ENCODE measurements around the gene SLC15A1.

The SLC15A1 gene

DNA sequence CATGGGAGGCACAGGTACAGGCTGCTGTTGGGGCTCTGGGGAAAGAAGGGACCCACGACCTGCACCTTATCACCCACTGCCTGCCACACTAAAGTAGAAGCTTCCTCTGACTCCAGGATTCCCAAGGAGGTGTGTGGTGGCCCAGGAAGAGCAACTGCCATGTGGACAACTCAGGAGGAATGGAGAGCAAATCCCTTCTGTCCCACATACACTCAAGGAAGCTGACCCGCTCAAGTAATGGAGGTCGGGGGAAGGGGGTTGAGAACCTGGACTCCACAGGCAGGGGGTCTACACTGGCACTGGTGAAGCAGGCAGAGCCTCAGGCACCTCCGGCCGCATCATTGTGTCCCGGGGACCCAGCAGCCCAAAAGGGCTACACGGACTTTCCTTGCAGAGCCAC is 29.4 kb upstream of the SLC15A1 start:
- H2AFZ ChIP-seq (ENCODE audit: insufficient read depth, low read length, poor library complexity) = no peak overlapping the region

DNA sequence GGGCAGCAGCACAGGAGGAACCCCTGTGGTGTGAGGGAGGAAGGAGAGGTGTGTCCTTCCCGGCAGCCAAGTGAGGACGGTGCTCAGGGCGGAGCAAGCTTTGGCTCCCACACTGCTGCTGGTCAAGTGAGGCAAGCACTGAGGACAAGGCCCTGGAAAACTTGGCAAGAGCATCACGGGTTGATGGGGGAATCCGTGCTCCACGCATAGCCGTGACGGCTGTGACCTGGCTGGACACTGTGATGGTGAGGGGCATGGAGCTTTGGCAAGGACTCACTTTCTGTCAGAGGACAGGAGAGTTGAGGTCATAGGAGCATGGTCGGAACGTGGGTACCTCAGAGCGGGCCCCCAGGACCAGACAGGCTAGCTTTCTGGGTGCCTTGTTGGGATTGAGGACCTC is 29.0 kb upstream of the SLC15A1 start:
- H2AK5ac ChIP-seq (ENCODE audit: low read length) = no peak overlapping the region
- no peak overlapping the region for H3K14ac ChIP-seq (ENCODE audit: low read length)
- H3K9ac ChIP-seq (ENCODE audit: low read length) = no peak overlapping the region
- no peak overlapping the region for H3K27ac ChIP-seq (ENCODE audit: low read depth, low read length)
- no peak overlapping the region for H4K8ac ChIP-seq (ENCODE audit: low read depth, low read length)
- no peak overlapping the region for H4K91ac ChIP-seq (ENCODE audit: low read depth, low read length)
- H3K27me3 ChIP-seq (ENCODE audit: insufficient read depth, low read length) = no peaks in the 10 kb centered on the region
- H2BK120ac ChIP-seq (ENCODE audit: insufficient read depth, low read length, poor library complexity) = no peak overlapping the region
- no peak overlapping the region for H3K23ac ChIP-seq (ENCODE audit: low read length)
- no peak overlapping the region for H2BK5ac ChIP-seq (ENCODE audit: low read depth, low read length, poor library complexity)
- H3K4me2 ChIP-seq (ENCODE audit: low read length) = no peak overlapping the region
- H3K4ac ChIP-seq (ENCODE audit: low read depth, low read length) = no peak overlapping the region
- no peak overlapping the region for H2BK12ac ChIP-seq (ENCODE audit: low read length)
- H3K9me3 ChIP-seq (ENCODE audit: insufficient read depth, low read depth, low read length) = peaks cover 2% of the 10 kb centered on the region
- no peak overlapping the region for H2AFZ ChIP-seq (ENCODE audit: insufficient read depth, low read length, poor library complexity)
- no CpG with 5 or more reads among the region's 11 CpGs for WGBS (ENCODE audit: extremely low coverage, insufficient coverage, insufficient read length)
- no peaks in the 10 kb centered on the region for H3K4me1 ChIP-seq (ENCODE audit: control insufficient read depth in 1 of 2, insufficient read depth in 2 of 2, low read length in 2 of 2)
- H3K4me3 ChIP-seq (ENCODE audit: low read depth, low read length) = no peak overlapping the region
- H3K36me3 ChIP-seq (ENCODE audit: control insufficient read depth in 1 of 2, insufficient read depth in 2 of 2, low read length in 2 of 2) = no peaks in the 10 kb centered on the region
- DNase-seq = no peak
- no peak overlapping the region for H4K12ac ChIP-seq (ENCODE audit: low read depth, low read length)
- no peak overlapping the region for H3K18ac ChIP-seq (ENCODE audit: low read length)
- H3K79me2 ChIP-seq (ENCODE audit: control insufficient read depth, insufficient read depth, low read length, poor library complexity) = peaks cover 2% of the 10 kb centered on the region
- no peaks in the 10 kb centered on the region for H3K79me1 ChIP-seq (ENCODE audit: low read length)

More for the DNA sequence above, 29.4 kb upstream of the SLC15A1 start:
- no CpG with 5 or more reads among the region's 7 CpGs for WGBS (ENCODE audit: extremely low coverage, insufficient coverage, insufficient read length)
- Histone ChIP-seq H3K9ac (ENCODE audit: low read length) (no peak overlapping the region), H3K18ac (ENCODE audit: low read length) (no peak overlapping the region), H3K4me2 (ENCODE audit: low read length) (no peak overlapping the region), H3K23ac (ENCODE audit: low read length) (no peak overlapping the region), H3K27me3 (ENCODE audit: insufficient read depth, low read length) (no peaks in the 10 kb centered on the region), H3K4ac (ENCODE audit: low read depth, low read length) (no peak overlapping the region), H3K36me3 (ENCODE audit: control insufficient read depth in 1 of 2, insufficient read depth in 2 of 2, low read length in 2 of 2) (no peaks in the 10 kb centered on the region), H3K79me1 (ENCODE audit: low read length) (no peaks in the 10 kb centered on the region), H2BK120ac (ENCODE audit: insufficient read depth, low read length, poor library complexity) (no peak overlapping the region), H3K27ac (ENCODE audit: low read depth, low read length) (no peak overlapping the region), H4K12ac (ENCODE audit: low read depth, low read length) (no peak overlapping the region), H3K79me2 (ENCODE audit: control insufficient read depth, insufficient read depth, low read length, poor library complexity) (peaks cover 2% of the 10 kb centered on the region), H3K9me3 (ENCODE audit: insufficient read depth, low read depth, low read length) (peaks cover 2% of the 10 kb centered on the region), H3K4me1 (ENCODE audit: control insufficient read depth in 1 of 2, insufficient read depth in 2 of 2, low read length in 2 of 2) (no peaks in the 10 kb centered on the region), H2BK12ac (ENCODE audit: low read length) (no peak overlapping the region), H2AK5ac (ENCODE audit: low read length) (no peak overlapping the region), H4K8ac (ENCODE audit: low read depth, low read length) (no peak overlapping the region), H4K91ac (ENCODE audit: low read depth, low read length) (no peak overlapping the region), H2BK5ac (ENCODE audit: low read depth, low read length, poor library complexity) (no peak overlapping the region), H3K14ac (ENCODE audit: low read length) (no peak overlapping the region), H3K4me3 (ENCODE audit: low read depth, low read length) (no peak overlapping the region)
- no peak for DNase-seq

DNA sequence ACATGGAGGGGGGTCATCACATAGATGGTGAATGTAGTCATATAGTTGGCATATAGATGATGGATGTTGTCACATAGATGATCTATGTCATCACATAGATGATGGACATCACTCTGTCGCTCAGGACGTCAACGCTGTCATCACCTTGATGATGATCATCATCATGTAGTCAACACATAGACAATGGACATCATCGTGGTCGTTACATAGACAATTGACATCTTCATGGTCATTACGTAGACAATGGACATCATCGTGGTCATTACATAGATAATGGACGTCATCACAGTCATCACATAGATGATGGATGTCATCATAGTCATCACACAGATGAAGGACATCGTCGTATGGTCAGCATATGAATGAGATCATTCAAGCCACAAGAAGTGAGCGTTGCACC is 28.6 kb upstream of the SLC15A1 start:
- H3K14ac ChIP-seq (ENCODE audit: low read length) = no peak overlapping the region
- peaks cover 2% of the 10 kb centered on the region for H3K79me2 ChIP-seq (ENCODE audit: control insufficient read depth, insufficient read depth, low read length, poor library complexity)
- H2BK12ac ChIP-seq (ENCODE audit: low read length) = no peak overlapping the region
- H3K4ac ChIP-seq (ENCODE audit: low read depth, low read length) = no peak overlapping the region
- peaks cover 0 to 3% of the 10 kb centered on the region in 2 experiments for H3K4me1 ChIP-seq (ENCODE audit: control insufficient read depth in 1 of 2, insufficient read depth in 2 of 2, low read length in 2 of 2)
- WGBS (ENCODE audit: extremely low coverage, insufficient coverage, insufficient read length) = no CpG with 5 or more reads among the region's 11 CpGs
- H4K8ac ChIP-seq (ENCODE audit: low read depth, low read length) = no peak overlapping the region
- H3K4me3 ChIP-seq (ENCODE audit: low read depth, low read length) = no peak overlapping the region
- H3K27me3 ChIP-seq (ENCODE audit: insufficient read depth, low read length) = no peaks in the 10 kb centered on the region
- H2AFZ ChIP-seq (ENCODE audit: insufficient read depth, low read length, poor library complexity) = no peak overlapping the region
- no peak overlapping the region for H3K4me2 ChIP-seq (ENCODE audit: low read length)
- H3K36me3 ChIP-seq (ENCODE audit: control insufficient read depth in 1 of 2, insufficient read depth in 2 of 2, low read length in 2 of 2) = no peaks in the 10 kb centered on the region
- no peak overlapping the region for H4K91ac ChIP-seq (ENCODE audit: low read depth, low read length)
- peaks cover 2% of the 10 kb centered on the region for H3K9me3 ChIP-seq (ENCODE audit: insufficient read depth, low read depth, low read length)
- H2BK5ac ChIP-seq (ENCODE audit: low read depth, low read length, poor library complexity) = no peak overlapping the region
- no peak overlapping the region for H4K12ac ChIP-seq (ENCODE audit: low read depth, low read length)
- DNase-seq = no peak
- H2AK5ac ChIP-seq (ENCODE audit: low read length) = no peak overlapping the region
- H3K18ac ChIP-seq (ENCODE audit: low read length) = no peak overlapping the region
- H3K23ac ChIP-seq (ENCODE audit: low read length) = no peak overlapping the region
- H3K9ac ChIP-seq (ENCODE audit: low read length) = no peak overlapping the region
- no peak overlapping the region for H2BK120ac ChIP-seq (ENCODE audit: insufficient read depth, low read length, poor library complexity)
- H3K27ac ChIP-seq (ENCODE audit: low read depth, low read length) = no peak overlapping the region
- H3K79me1 ChIP-seq (ENCODE audit: low read length) = no peaks in the 10 kb centered on the region

DNA sequence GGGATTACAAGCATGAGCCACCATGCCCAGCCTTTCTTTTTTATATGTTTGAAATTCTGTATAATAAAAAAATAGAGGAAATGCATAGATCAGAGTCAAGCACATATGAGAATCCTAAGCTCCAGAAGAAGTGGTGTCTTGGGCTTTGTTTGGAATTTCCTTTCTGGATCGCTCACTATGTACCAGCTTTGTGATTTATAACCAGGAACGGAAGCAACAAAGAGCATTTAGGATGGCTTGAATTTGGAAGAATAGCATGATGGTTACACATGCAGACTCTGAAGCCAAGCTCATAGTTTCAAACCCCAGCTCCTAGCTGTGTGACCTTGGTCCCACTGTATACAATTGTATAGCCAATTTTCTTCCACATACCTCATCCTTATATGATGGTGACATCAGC is 28.0 kb upstream of the SLC15A1 start:
- DNase-seq = no peak
- Histone ChIP-seq H3K27me3 (ENCODE audit: insufficient read depth, low read length) (no peaks in the 10 kb centered on the region), H3K4ac (ENCODE audit: low read depth, low read length) (no peak overlapping the region), H3K9ac (ENCODE audit: low read length) (no peak overlapping the region), H3K79me2 (ENCODE audit: control insufficient read depth, insufficient read depth, low read length, poor library complexity) (peaks cover 2% of the 10 kb centered on the region), H3K27ac (ENCODE audit: low read depth, low read length) (no peak overlapping the region), H3K23ac (ENCODE audit: low read length) (no peak overlapping the region), H3K79me1 (ENCODE audit: low read length) (no peaks in the 10 kb centered on the region), H3K14ac (ENCODE audit: low read length) (no peak overlapping the region), H4K8ac (ENCODE audit: low read depth, low read length) (no peak overlapping the region), H3K4me3 (ENCODE audit: low read depth, low read length) (no peak overlapping the region), H4K12ac (ENCODE audit: low read depth, low read length) (no peak overlapping the region), H3K4me1 (ENCODE audit: control insufficient read depth in 1 of 2, insufficient read depth in 2 of 2, low read length in 2 of 2) (peaks cover 4 to 6% of the 10 kb centered on the region in 2 experiments), H2BK12ac (ENCODE audit: low read length) (no peak overlapping the region), H2BK5ac (ENCODE audit: low read depth, low read length, poor library complexity) (no peak overlapping the region), H2AFZ (ENCODE audit: insufficient read depth, low read length, poor library complexity) (no peak overlapping the region), H4K91ac (ENCODE audit: low read depth, low read length) (no peak overlapping the region), H2BK120ac (ENCODE audit: insufficient read depth, low read length, poor library complexity) (no peak overlapping the region), H3K18ac (ENCODE audit: low read length) (no peak overlapping the region), H3K9me3 (ENCODE audit: insufficient read depth, low read depth, low read length) (peaks cover 2% of the 10 kb centered on the region), H3K4me2 (ENCODE audit: low read length) (no peak overlapping the region), H2AK5ac (ENCODE audit: low read length) (no peak overlapping the region), H3K36me3 (ENCODE audit: control insufficient read depth in 1 of 2, insufficient read depth in 2 of 2, low read length in 2 of 2) (no peaks in the 10 kb centered on the region)
- WGBS (ENCODE audit: extremely low coverage, insufficient coverage, insufficient read length) = no CpG with 5 or more reads among the region's 2 CpGs

All from trophoblast cell (in vitro differentiated cells and primary cell).